HG03439 (cell line): ENCODE measurements around the gene MEFV.
"Not testable (repeated sequence)": the region's sequence is repeated elsewhere in the genome, so short reads cannot be mapped to it uniquely, and the experiment has no call there.

Source experiments
- ATAC-seq: cut with Tn5 transposase; IDR thresholded peaks from one replicate; pipeline ENCODE4 v1.9.1; 2021; ENCODE audit warnings: mild to moderate bottlenecking, moderate library complexity; ENCODE audit not compliant: unreplicated experiment

MEFV gene

DNA sequence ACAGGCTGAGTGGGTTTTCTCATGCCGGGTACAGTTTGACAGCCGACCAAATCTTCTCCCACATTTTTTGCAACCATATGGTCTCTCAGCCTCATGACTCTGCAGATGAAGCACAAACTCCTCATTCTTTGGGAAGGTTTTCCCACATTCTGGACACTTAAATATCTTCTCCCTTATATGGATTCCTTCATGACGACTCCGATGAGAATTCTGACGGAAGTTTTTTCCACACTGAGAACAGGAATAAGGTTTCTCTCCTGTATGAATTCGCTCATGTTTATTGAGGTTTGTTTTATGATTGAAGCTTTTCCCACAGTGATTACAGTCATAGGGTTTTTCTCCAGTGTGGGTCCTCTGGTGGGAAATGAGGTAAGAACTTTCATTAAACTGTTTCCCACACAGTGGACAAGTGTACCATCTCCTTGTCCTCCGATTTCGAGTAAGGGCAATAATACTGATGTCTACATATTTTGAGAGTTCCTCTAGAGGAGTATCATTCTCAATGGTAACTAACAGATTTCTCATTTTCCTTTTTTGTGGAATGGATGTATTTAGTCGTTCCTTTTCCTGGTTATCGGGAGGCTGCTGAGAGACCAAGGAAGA, 32.4 kb downstream of the MEFV start:
- no peak for ATAC-seq

- ATAC-seq = no peak
Observed at GRCh38 chr16:3220839-3221238, 35.6 kb downstream of the MEFV start.

GRCh38 chr16:3216263-3216640, 40.2 kb downstream of the MEFV start:
- ATAC-seq = no peak

DNA sequence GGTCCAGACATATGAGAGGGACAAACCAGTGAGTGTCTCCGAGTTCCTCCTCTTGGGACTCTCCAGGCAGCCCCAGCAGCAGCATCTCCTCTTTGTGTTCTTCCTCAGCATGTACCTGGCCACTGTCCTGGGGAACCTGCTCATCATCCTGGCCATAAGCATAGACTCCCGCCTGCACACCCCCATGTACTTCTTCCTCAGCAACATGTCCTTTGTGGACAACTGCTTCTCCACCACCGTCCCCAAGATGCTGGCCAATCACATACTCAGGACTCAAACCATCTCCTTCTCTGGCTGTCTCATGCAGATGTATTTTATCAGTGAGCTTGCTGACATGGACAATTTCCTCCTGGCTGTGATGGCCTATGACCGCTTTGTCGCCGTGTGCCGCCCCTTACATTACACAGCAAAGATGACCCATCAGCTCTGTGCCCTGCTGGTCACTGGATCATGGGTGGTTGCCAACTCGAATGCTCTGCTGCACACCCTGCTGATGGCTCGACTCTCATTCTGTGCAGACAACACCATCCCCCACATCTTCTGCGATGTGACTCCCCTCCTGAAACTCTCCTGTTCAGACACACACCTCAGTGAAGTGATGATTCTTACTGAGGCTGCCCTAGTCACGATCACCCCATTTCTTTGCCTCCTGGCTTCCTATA, 40.7 kb downstream of the MEFV start:
- no peak for ATAC-seq

DNA sequence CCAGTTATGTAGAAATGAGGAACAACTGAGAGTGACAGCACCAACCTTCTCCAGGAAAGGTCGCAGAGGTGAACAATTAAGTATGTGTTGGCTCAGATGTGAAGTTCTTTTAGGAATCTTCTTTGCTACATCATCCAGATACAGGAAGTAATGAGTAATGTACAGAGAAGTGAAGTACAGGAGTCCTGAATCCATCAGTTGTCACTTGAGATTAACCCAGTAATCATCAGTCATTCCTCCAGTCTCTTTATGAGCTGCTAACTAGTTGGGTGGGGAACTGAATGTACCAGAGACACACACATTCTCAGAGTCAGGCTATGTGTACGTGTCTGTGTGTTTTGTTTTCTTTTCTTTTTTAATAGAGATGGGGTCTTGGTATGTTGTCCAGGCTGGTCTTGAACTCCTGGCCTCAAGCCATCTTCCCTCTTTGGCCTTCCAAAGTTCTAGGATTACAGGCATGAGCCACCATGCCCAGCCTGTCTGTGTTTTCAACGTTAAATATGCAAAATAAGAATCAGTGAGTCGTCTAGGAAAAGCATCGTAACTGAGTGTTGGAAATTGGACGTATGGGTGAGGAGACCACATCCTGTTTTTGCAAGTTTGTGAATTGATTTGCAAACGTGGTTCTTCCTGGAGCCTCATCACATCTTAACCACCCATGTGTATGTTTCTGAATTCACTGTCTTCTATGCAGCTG, 41.4 kb downstream of the MEFV start:
- no peak for ATAC-seq

- ATAC-seq = no peak
Observed at GRCh38 chr16:3212567-3212966, 43.9 kb downstream of the MEFV start.

GRCh38 chr16:3212006-3212405, 44.4 kb downstream of the MEFV start:
- ATAC-seq = no peak

- no peak for ATAC-seq
Observed at GRCh38 chr16:3207086-3207953, 49.1 kb downstream of the MEFV start.

GRCh38 chr16:3205939-3206338, 50.5 kb downstream of the MEFV start:
- not testable (repeated sequence) for ATAC-seq

- no peak for ATAC-seq
Observed at GRCh38 chr16:3202903-3203539, 53.4 kb downstream of the MEFV start.

DNA sequence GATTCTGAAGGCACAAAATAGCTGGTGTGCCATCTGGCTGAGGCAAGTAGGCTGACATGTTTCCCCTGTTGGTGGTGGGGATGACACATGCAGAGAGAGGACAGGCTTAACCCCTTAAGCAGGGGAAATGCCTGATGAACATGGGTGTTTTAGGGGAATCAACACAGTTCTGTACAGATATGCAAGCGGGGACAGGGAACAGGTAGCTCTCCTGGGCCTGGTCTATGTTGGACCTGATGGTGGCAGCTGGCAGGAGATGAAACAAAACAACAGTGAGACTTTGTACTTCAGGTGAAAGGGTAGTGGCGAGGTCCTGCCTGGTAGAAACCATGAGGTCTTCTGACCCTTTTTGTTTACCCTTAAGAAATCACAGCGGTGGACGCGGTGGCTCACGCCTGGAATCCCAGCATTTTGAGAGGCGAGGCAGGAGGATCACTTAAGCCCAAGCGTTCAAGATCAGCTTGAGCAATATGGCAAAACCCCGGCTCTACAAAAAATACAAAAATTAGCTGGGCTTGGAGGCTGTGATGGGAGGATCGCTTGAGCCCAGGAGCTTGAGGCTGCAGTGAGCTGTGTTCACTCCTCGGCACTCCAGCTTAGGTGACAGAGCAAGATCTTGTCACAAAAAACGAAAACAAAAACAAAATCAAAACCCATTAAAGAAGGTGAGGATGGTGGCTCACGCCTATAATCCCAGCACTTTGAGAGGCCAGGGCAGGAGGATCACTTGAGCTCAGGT, 57.9 kb downstream of the MEFV start:
- ATAC-seq = no peak

DNA sequence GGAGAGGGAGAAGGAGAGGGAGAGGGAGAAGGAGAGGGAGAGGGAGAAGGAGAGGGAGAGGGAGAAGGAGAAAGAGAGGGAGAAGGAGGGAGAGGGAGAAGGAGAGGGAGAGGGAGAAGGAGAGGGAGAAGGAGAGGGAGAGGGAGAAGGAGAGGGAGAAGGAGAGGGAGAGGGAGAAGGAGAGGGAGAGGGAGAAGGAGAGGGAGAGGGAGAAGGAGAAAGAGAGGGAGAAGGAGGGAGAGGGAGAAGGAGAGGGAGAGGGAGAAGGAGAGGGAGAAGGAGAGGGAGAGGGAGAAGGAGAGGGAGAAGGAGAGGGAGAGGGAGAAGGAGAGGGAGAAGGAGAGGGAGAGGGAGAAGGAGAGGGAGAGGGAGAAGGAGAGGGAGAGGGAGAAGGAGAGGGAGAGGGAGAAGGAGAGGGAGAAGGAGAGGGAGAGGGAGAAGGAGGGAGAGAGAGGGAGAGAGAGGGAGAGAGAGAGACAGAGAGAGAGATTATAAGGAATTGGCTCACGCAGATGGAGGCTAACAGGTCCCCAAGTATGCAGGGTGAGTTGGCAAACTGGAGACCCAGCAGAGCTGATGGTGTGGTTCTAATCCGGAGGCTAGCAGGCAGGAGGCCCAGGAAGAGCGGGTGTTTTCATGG, 58.6 kb downstream of the MEFV start:
- ATAC-seq = not testable (repeated sequence)

GRCh38 chr16:3195975-3196374, 60.5 kb downstream of the MEFV start:
- no peak for ATAC-seq

GRCh38 chr16:3194792-3195191, 61.6 kb downstream of the MEFV start:
- no peak for ATAC-seq

- ATAC-seq = no peak
Observed at GRCh38 chr16:3193221-3194212, 62.9 kb downstream of the MEFV start.

DNA sequence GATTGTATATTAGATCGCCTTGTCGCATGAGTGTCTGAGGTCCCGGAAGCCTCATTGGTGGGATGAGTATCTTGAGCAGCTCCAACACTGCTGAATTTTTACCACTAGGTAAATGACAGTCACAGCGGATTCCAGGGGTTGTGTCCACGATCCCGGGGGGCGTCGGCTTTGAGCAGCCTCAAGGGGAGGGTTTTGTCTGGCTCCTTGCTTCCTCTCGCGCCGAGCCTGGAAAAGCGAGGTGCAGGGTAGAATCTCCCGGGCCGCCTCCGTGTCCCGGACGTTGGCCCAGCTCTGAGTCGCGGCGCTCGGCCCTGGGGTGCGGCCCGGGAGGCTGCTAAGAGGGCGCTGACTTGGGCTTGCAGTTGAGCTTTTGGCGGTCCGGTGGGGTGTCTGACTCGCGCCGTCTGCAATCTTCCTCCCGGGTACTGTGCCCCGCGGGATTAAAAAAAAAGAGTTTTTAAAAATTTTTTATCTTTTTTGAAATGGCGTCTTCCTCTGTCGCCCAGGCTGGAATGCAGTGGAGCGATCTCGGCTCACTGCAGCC, 63.9 kb downstream of the MEFV start:
- ATAC-seq = no peak
